B cell (primary cell): ENCODE measurements around the gene ORC1. TPM values are rescaled to one million over a fixed set of nuclear protein-coding genes. Genes with fewer than 3 reads are reported as not detected.

ENCODE experiments used
- ATAC-seq: fragments of 200-7000 bp; cut with Tn5 transposase; one replicate; pipeline ENCODE4 v1.10.0; 2021; ENCODE audit warnings: low read depth, mild to moderate bottlenecking, moderate number of reproducible peaks, moderate library complexity
- CTCF ChIA-PET: fragments of 350-600 bp; sonication (Branson Sonifier 250); formaldehyde crosslinking; loops from one replicate; lab custom pipeline; 2021; ENCODE audit warnings: antibody characterized with exemption, inconsistent platforms; lab: Charles Lee
- POLR2A ChIA-PET: fragments of 350-600 bp; sonication (Branson Sonifier 250); formaldehyde crosslinking; loops from one replicate; lab custom pipeline; 2021; ENCODE audit warnings: antibody characterized with exemption; lab: Charles Lee
- DNase-seq: peaks from one replicate; pipeline ENCODE4 v3.0.0; 2013
- H2AFZ ChIP-seq: 2 replicates; pipeline ENCODE4 v1.6.1; 2012; ENCODE audit warnings: mild to moderate bottlenecking, low read depth, low read length; ENCODE audit not compliant: insufficient read depth, poor library complexity, severe bottlenecking
- H3K27ac ChIP-seq, 2 donors: 1 replicate in 1 of 2; 2 replicates in 1 of 2; pipeline ENCODE4 v1.5.1; 2012 to 2013; ENCODE audit warnings: low read length in 2 of 2, mild to moderate bottlenecking in 2 of 2, moderate library complexity in 1 of 2
- H3K27me3 ChIP-seq, 4 experiments: fragments of 200-600 bp in 1 of 4; sonication (generic) in 1 of 4; replicated peaks in 1 of 4; 1 replicate in 2 of 4; 2 replicates in 2 of 4; pipeline versions ENCODE4 v1.6.1 to v1.7.0; 2013 to 2016; ENCODE audit warnings: low read length in 3 of 4, mild to moderate bottlenecking in 2 of 4, mixed read lengths in 1 of 4, moderate library complexity in 1 of 4; ENCODE audit not compliant: insufficient read depth in 4 of 4, control insufficient read depth in 3 of 4; ENCODE audit errors: control extremely low read depth in 1 of 4
- H3K36me3 ChIP-seq, 2 experiments: replicated peaks in 1 of 2; 1 replicate in 1 of 2; 2 replicates in 1 of 2; pipeline versions ENCODE4 v1.6.1 to v1.7.1; 2013; ENCODE audit warnings: low read length in 1 of 2; ENCODE audit not compliant: insufficient read depth in 2 of 2, control insufficient read depth in 1 of 2; ENCODE audit errors: control extremely low read depth in 1 of 2, extremely low read depth in 1 of 2
- H3K4me1 ChIP-seq, 2 donors: fragments of 200-600 bp in 1 of 2; sonication (generic) in 1 of 2; 1 replicate in 1 of 2; 2 replicates in 1 of 2; pipeline versions ENCODE4 v1.5.1 to v1.6.1; 2013 to 2017; ENCODE audit warnings: low read length in 2 of 2; ENCODE audit not compliant: control insufficient read depth in 2 of 2, insufficient read depth in 2 of 2
- H3K4me2 ChIP-seq: replicated peaks from 2 replicates; pipeline ENCODE3; 2012; ENCODE audit warnings: mild to moderate bottlenecking, low read depth, low read length; ENCODE audit not compliant: poor library complexity, severe bottlenecking
- H3K4me3 ChIP-seq, 5 experiments: fragments of 200-600 bp in 1 of 5; sonication (generic) in 1 of 5; 1 replicate in 3 of 5; 2 replicates in 2 of 5; pipeline versions ENCODE4 v1.5.1 to v1.7.0; 2011 to 2016; ENCODE audit warnings: low read length in 4 of 5, mild to moderate bottlenecking in 4 of 5, low read depth in 2 of 5, control low read depth in 1 of 5, moderate library complexity in 1 of 5; ENCODE audit not compliant: insufficient read depth in 1 of 5; ENCODE audit errors: control extremely low read depth in 1 of 5, extremely low read depth in 1 of 5
- H3K79me2 ChIP-seq: fragments of 200-600 bp; sonication (generic); one replicate; pipeline ENCODE4 v1.6.0; 2016; ENCODE audit warnings: low read length; ENCODE audit not compliant: control insufficient read depth, insufficient read depth
- H3K9ac ChIP-seq: fragments of 200-600 bp; sonication (generic); 2 replicates; pipeline ENCODE4 v1.6.1; 2017; ENCODE audit warnings: mild to moderate bottlenecking, low read length, moderate library complexity
- H3K9me3 ChIP-seq, 3 donors: one replicate each; pipeline versions ENCODE4 v1.6.1 to v1.7.1; 2013; ENCODE audit warnings: low read length in 2 of 3; ENCODE audit not compliant: control insufficient read depth in 2 of 3, insufficient read depth in 1 of 3; ENCODE audit errors: control extremely low read depth in 1 of 3
- H4K20me1 ChIP-seq: 2 replicates; pipeline ENCODE4 v1.6.0; 2012; ENCODE audit warnings: mild to moderate bottlenecking, low read length; ENCODE audit not compliant: insufficient read depth, control insufficient read depth, poor library complexity, severe bottlenecking
- H3K27ac Mint-ChIP-seq: one replicate; pipeline ENCODE4 v1.8.0; 2021; ENCODE audit warnings: mixed read lengths
- H3K27me3 Mint-ChIP-seq: one replicate; pipeline ENCODE4 v1.8.0; 2021; ENCODE audit warnings: mixed read lengths
- H3K4me1 Mint-ChIP-seq: one replicate; pipeline ENCODE4 v1.8.0; 2021; ENCODE audit warnings: mixed read lengths
- H3K4me3 Mint-ChIP-seq: one replicate; pipeline ENCODE4 v1.8.0; 2021; ENCODE audit warnings: mixed read lengths
- H3K9me3 Mint-ChIP-seq: one replicate; pipeline ENCODE4 v1.8.0; 2022; ENCODE audit warnings: mixed read lengths; ENCODE audit not compliant: insufficient read depth
- EZH2 ChIP-seq: IDR thresholded peaks from 2 replicates; pipeline ENCODE4 v1.6.1; 2012; ENCODE audit warnings: borderline replicate concordance, low read depth, mild to moderate bottlenecking, moderate library complexity, low read length; ENCODE audit not compliant: insufficient read depth, poor library complexity, severe bottlenecking
- WGBS: methylation state at CpG from one replicate; pipeline ENCODE4 v1.1.5; 2013; ENCODE audit warnings: missing lambda C conversion rate; ENCODE audit not compliant: insufficient coverage; 5-methylcytosine and 5-hydroxymethylcytosine counted together
- intact Hi-C: fragments of 100-400 bp; cut with micrococcal nuclease; formaldehyde crosslinking; loops from one replicate; pipeline ENCODE4 v1.10.0; 2022
- polyA plus RNA-seq: library from polyadenylated mRNA; depleted of rRNA; stranded (reverse); fragments of >200 nt; gene quantifications from 2 replicates; pipeline ENCODE4 v1.2.3, GENCODE V29; 2012
- total RNA-seq, 2 donors: library from RNA; stranded (reverse); fragments of 120-200 nt in 1 of 2; gene quantifications; 1 replicate in 1 of 2; 2 replicates in 1 of 2; pipeline versions ENCODE4 v1.2.3 to v1.2.4, GENCODE V29; 2013 to 2022
- TF ChIP-seq, protein P1 (sequence below): fragments of 200-600 bp; IDR thresholded peaks from one replicate; pipeline ENCODE4 v1.8.0; 2022; ENCODE audit warnings: antibody characterized with exemption, mild to moderate bottlenecking

ORC1 gene
- total and polyA plus RNA-seq, 2 donors (not counting 1 experiment from before 2014, with no cell fraction given) = 0.78 to 1.3 TPM

DNA sequence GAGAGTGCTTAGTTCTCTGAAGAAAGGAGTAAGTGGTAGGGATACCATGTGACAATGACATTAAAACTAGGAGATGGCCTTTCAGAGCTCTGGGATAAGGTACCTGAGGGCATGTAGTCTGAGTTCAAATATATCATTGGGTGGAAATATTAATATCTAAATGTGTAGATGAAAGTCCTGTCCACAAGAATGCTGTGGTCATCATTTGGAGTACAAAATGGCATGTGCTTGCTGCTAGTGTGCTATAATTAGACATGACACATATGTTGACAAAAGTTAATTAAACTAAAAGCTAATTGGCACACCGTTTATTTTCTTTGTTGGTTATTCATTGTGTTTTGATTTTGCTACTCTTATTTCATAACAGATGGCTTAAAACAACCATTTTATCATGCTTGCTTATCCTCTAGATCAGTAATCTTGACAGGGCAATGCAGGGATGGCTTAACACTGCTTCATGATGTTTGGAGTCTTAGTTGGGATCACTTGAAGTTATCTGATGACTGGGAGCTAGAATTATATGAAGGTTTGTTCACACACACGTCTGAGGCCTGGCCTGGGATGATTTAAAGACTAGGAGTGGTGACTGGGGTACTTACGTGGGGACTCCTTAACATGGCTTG, 69.2 kb downstream of the ORC1 start:
- WGBS = 89% methylated on average over 2 of the region's 3 CpGs
- no peak overlapping the region for H3K4me2 ChIP-seq
- ChIA-PET CTCF (interaction anchor here (1.1 kb wide), 1 partner anchor 9 kb away, joined by 4 read pairs; no protein-coding TSS in a partner anchor), POLR2A (no interaction called here)
- Mint-ChIP-seq H3K27ac (no peak overlapping the region), H3K4me1 (no peaks in the 10 kb centered on the region), H3K27me3 (no peaks in the 10 kb centered on the region), H3K4me3 (no peak overlapping the region), H3K9me3 (no peaks in the 10 kb centered on the region)
- intact Hi-C loops = no loop called here
- H3K9ac ChIP-seq = no peak overlapping the region
- no peaks in the 10 kb centered on the region for H3K9me3 ChIP-seq
- H3K27ac ChIP-seq = no peak overlapping the region
- no peak overlapping the region for H3K4me3 ChIP-seq
- DNase-seq (no peak), ATAC-seq (no peak)
- no peak overlapping the region for H2AFZ ChIP-seq
- TF ChIP-seq, protein P1, sequence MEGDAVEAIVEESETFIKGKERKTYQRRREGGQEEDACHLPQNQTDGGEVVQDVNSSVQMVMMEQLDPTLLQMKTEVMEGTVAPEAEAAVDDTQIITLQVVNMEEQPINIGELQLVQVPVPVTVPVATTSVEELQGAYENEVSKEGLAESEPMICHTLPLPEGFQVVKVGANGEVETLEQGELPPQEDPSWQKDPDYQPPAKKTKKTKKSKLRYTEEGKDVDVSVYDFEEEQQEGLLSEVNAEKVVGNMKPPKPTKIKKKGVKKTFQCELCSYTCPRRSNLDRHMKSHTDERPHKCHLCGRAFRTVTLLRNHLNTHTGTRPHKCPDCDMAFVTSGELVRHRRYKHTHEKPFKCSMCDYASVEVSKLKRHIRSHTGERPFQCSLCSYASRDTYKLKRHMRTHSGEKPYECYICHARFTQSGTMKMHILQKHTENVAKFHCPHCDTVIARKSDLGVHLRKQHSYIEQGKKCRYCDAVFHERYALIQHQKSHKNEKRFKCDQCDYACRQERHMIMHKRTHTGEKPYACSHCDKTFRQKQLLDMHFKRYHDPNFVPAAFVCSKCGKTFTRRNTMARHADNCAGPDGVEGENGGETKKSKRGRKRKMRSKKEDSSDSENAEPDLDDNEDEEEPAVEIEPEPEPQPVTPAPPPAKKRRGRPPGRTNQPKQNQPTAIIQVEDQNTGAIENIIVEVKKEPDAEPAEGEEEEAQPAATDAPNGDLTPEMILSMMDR = no peak
- no peak for TF ChIP-seq EZH2
- H4K20me1 ChIP-seq = no peaks in the 10 kb centered on the region
- no peaks in the 10 kb centered on the region for H3K79me2 ChIP-seq
- H3K27me3 ChIP-seq = no peaks in the 10 kb centered on the region
- no peaks in the 10 kb centered on the region for H3K36me3 ChIP-seq
- H3K4me1 ChIP-seq = no peaks in the 10 kb centered on the region

DNA sequence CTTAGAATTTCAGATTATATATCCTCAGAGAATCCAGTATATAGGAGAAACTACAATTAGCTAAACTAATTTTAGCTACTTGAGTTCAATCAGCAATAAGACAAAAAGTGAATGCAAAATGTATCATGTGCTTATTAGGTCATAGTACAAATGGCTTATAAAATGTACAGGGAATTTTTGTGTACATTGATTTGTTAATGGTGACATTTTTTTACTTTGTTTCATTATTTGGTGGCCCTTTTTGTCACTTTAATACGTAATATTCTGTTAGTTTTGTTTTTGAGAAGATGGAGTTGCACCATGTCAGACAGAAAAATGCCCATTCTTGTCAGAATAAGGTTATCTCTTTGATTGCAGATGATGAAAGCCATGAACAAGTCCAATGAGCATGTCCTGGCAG, 71.8 kb downstream of the ORC1 start:
- no peak for DNase-seq
- Mint-ChIP-seq H3K4me1 (no peaks in the 10 kb centered on the region), H3K4me3 (no peak overlapping the region), H3K27me3 (no peaks in the 10 kb centered on the region), H3K9me3 (no peaks in the 10 kb centered on the region), H3K27ac (no peak overlapping the region)
- H3K79me2 ChIP-seq = no peaks in the 10 kb centered on the region
- 86% methylated on average over 1 of the region's 1 CpG for WGBS
- no peaks in the 10 kb centered on the region for H4K20me1 ChIP-seq
- TF ChIP-seq, protein P1 = no peak
- no peak for TF ChIP-seq EZH2
- H2AFZ ChIP-seq = no peak overlapping the region
- no peak overlapping the region for H3K9ac ChIP-seq
- CTCF ChIA-PET = interaction anchor here (1.0 kb wide), 1 partner anchor 8 kb away, joined by 5 read pairs; no protein-coding TSS in a partner anchor
- H3K27me3 ChIP-seq = no peaks in the 10 kb centered on the region
- intact Hi-C loops = no loop called here
- no peaks in the 10 kb centered on the region for H3K36me3 ChIP-seq
- no peak overlapping the region for H3K27ac ChIP-seq
- no peak for ATAC-seq
- no peak overlapping the region for H3K4me2 ChIP-seq
- no peaks in the 10 kb centered on the region for H3K4me1 ChIP-seq
- H3K4me3 ChIP-seq = no peak overlapping the region
- POLR2A ChIA-PET = no interaction called here
- no peaks in the 10 kb centered on the region for H3K9me3 ChIP-seq
